Heart left ventricle (tissue), 13 donors: ENCODE results near the gene DHX8.
"Not testable (repeated sequence)": the region's sequence is repeated elsewhere in the genome, so short reads cannot be mapped to it uniquely, and the experiment has no call there.

Experiments
- CTCF ChIP-seq, 12 donors: fragments of 200-600 bp; sonication (generic) in 4 of 12; IDR thresholded peaks; one replicate each; pipeline versions ENCODE4 v1.5.0 to v1.8.0; 2018 to 2022; ENCODE audit warnings: antibody characterized with exemption in 12 of 12, mild to moderate bottlenecking in 5 of 12
- POLR2A ChIP-seq, 2 donors: fragments of 450-650 bp; IDR thresholded peaks; one replicate each; pipeline ENCODE4 v1.6.1; 2017; ENCODE audit warnings: antibody characterized with exemption in 2 of 2, mild to moderate bottlenecking in 2 of 2, moderate library complexity in 2 of 2
- donor health status: ischemic (EF 13 %, LVEDD 7.1; RV severe dilation, severe dysfunction).
- donor health status: DM: no; HTN: yes; CAD: no.
- donor health status: DM: no; HTN: no; CAD: no.
- donor health status: ischemic (EF 25% LVEDD 6.9; RV normal size, moderate dysfunction).
- donor health status: ischemic (EF 25% LVEDD 5.7; RV mildly dilated, moderate dysfunction).
- donor health status: ischemic (EF 35%, LVEDD 5.7; RV mildly dilated, moderate dysfunction).
- donor health status: nonischemic (EF 11% LVEDD 7.7; RV severe dilation, severe dysfunction).
- donor health status: DM: yes; HTN: yes; CAD: no.
- donor health status: PGD.
- donor health status: ischemic (EF 29% LVEDD 5.4; RV normal size, mild dysfunction).
- donor health status: nonischemic (EF 23%, LVEDD 6.1; RV moderate dilation, normal function).

GRCh38 chr17:43450791-43451190 is 33.0 kb upstream of the DHX8 start:
- TF ChIP-seq POLR2A, CTCF (IDR thresholded peaks at IDR 0.05): not testable (repeated sequence)
